Stomach (tissue), 19 donors: ENCODE results near the gene SNX21. TPM values are rescaled to one million over a fixed set of nuclear protein-coding genes. Genes with fewer than 3 reads are reported as not detected.
"Not testable (repeated sequence)": the region's sequence is repeated elsewhere in the genome, so short reads cannot be mapped to it uniquely, and the experiment has no call there.

Experiments
- DNase-seq, 2 donors: peaks; one replicate each; pipeline versions ENCODE4 v3.0.0 to v3.0.0-alpha.2; 2013 to 2019
- H3K27ac ChIP-seq, 5 donors: fragments of 200-600 bp in 4 of 5; sonication (generic) in 4 of 5; one replicate each; pipeline ENCODE4 v1.5.1; 2013 to 2019; ENCODE audit warnings: mild to moderate bottlenecking in 1 of 5, moderate library complexity in 1 of 5
- H3K27me3 ChIP-seq, 3 donors: fragments of 200-600 bp; sonication (generic); one replicate each; pipeline ENCODE4 v1.5.1; 2017 to 2019; ENCODE audit warnings: mixed run types in 1 of 3
- H3K36me3 ChIP-seq, 4 donors: fragments of 200-600 bp; sonication (generic); 1 replicate in 3 of 4; 2 replicates in 1 of 4; pipeline ENCODE4 v1.5.1; 2016 to 2019
- H3K4me1 ChIP-seq, 4 donors: fragments of 200-600 bp; sonication (generic); one replicate each; pipeline ENCODE4 v1.5.1; 2016 to 2019
- H3K4me3 ChIP-seq, 4 donors: fragments of 200-600 bp; sonication (generic) in 3 of 4; one replicate each; pipeline ENCODE4 v1.5.1; 2016 to 2019; ENCODE audit warnings: mild to moderate bottlenecking in 1 of 4
- H3K9me3 ChIP-seq, 4 donors: fragments of 200-600 bp; sonication (generic); one replicate each; pipeline ENCODE4 v1.5.1; 2016 to 2019
- CTCF ChIP-seq, 7 experiments: fragments of 450-650 bp in 4 of 7; fragments of 200-600 bp in 3 of 7; sonication (generic) in 3 of 7; IDR thresholded peaks; one replicate each; pipeline ENCODE4 v1.5.1; 2016 to 2019; ENCODE audit warnings: antibody characterized with exemption in 7 of 7, control low read depth in 2 of 7, mild to moderate bottlenecking in 1 of 7
- EP300 ChIP-seq: sonication (generic); formaldehyde crosslinking; IDR thresholded peaks from one replicate; pipeline ENCODE4 v1.6.1; 2017; ENCODE audit warnings: antibody characterized with exemption
- POLR2A ChIP-seq, 4 donors: fragments of 450-650 bp; IDR thresholded peaks; one replicate each; pipeline ENCODE4 v1.6.1; 2016; ENCODE audit warnings: antibody characterized with exemption in 4 of 4, control low read depth in 2 of 4, mild to moderate bottlenecking in 1 of 4, moderate library complexity in 1 of 4
- POLR2AphosphoS5 ChIP-seq, 3 donors: sonication (generic); formaldehyde crosslinking; IDR thresholded peaks; one replicate each; pipeline ENCODE4 v1.6.1; 2016; ENCODE audit warnings: antibody characterized with exemption in 3 of 3
- WGBS, 5 donors: extraction: QIAGEN DNeasy Blood & Tissue Kit in 3 of 5; methylation state at CpG; one replicate each; pipeline versions ENCODE4 v1.1.5 to v1.1.7; 2013 to 2018; 5-methylcytosine and 5-hydroxymethylcytosine counted together
- intact Hi-C: fragments of 100-400 bp; cut with DNase I; formaldehyde crosslinking; loops from one replicate; pipeline ENCODE4 v1.15.1; 2023; ENCODE audit warnings: low total_unique reads
- long read RNA-seq, 10 donors: transcript quantifications; one replicate each; lab custom pipeline, GENCODE V29; 2026
- polyA plus RNA-seq, 3 donors: library from polyadenylated mRNA; stranded (reverse); fragments of 200-250 nt; gene quantifications; one replicate each; pipeline ENCODE4 v1.2.3, GENCODE V29; 2013
- total RNA-seq, 5 donors: library from RNA; depleted of rRNA; stranded (reverse); fragments of >200 nt; gene quantifications; one replicate each; pipeline versions ENCODE4 v1.1.0 to v1.2.3, GENCODE V29; 2014 to 2016
- donor health status: healthy with polysubstance abuse.
- donor health status: Bipolar disorder and iron deficiency.
- donor health status: healthy.

Gene SNX21
- total RNA-seq (100 to 1,000 TPM in 1 of 5 donors, 10 to 100 TPM in 4; 20.4 to 120 (median 48.3) TPM), polyA plus RNA-seq (10 to 100 TPM; 15.2 to 23.5 (median 16.7) TPM)
- long read RNA-seq, donor 1 = 0 reads
- long read RNA-seq, donor 2, partial matches to known transcripts = 0 of 1 reads
- long read RNA-seq, donor 2, other reads (novel, unspliced or antisense) = 0 of 1 reads
- long read RNA-seq, donor 3, partial matches to known transcripts = 0 of 3 reads
- long read RNA-seq, donor 3, other reads (novel, unspliced or antisense) = 0 of 3 reads
- long read RNA-seq, donor 4 = 0 reads
- long read RNA-seq, donor 5, partial matches to known transcripts = 0 of 5 reads
- long read RNA-seq, donor 5, other reads (novel, unspliced or antisense) = 0 of 5 reads
- long read RNA-seq, donor 6, partial matches to known transcripts = 0 of 4 reads
- long read RNA-seq, donor 6, other reads (novel, unspliced or antisense) = 0 of 4 reads
- long read RNA-seq, donor 7, partial matches to known transcripts = 0 of 3 reads
- long read RNA-seq, donor 7, other reads (novel, unspliced or antisense) = 0 of 3 reads
- long read RNA-seq, donor 8, partial matches to known transcripts = 0 of 2 reads
- long read RNA-seq, donor 8, other reads (novel, unspliced or antisense) = 0 of 2 reads
- long read RNA-seq, donor 9, partial matches to known transcripts = 0 of 1 reads
- long read RNA-seq, donor 9, other reads (novel, unspliced or antisense) = 0 of 1 reads
- long read RNA-seq, donor 10 = 0 reads

- intact Hi-C loops = no loop called here
- peak; percentile 77 to 94 for DNase-seq
- H3K27ac ChIP-seq = peak within 1 kb of the TSS; percentile 87 to 97 (median 94)
- peaks cover 0 to 14% (median 2%) of the 10 kb centered on the region in 4 donors for H3K36me3 ChIP-seq
- peak within 1 kb of the TSS; percentile 61 to 81 (median 73) for H3K4me3 ChIP-seq
- 7 to 16% (median 9%) methylated on average over 15 to 35 of the region's 35 CpGs for WGBS, 5 donors
- TF ChIP-seq POLR2AphosphoS5 (IDR thresholded peaks at IDR 0.05) (peak in 2 of 3 donors; percentile 61 to 65), EP300 (peak; percentile 50), POLR2A (IDR thresholded peaks at IDR 0.05) (no peak)
- H3K27me3 ChIP-seq = no peaks in the 10 kb centered on the region
- no peaks in the 10 kb centered on the region for H3K9me3 ChIP-seq
- peaks cover 26 to 59% (median 43%) of the 10 kb centered on the region in 4 donors for H3K4me1 ChIP-seq
Observed at GRCh38 chr20:45833030-45833882, at the start of gene SNX21. Gene SNX21, plus strand, starts transcription at chr20:45833799. Its CDS starts 121 bp downstream, at chr20:45833920.

GRCh38 chr20:45788351-45788750 lies 45.2 kb upstream of the SNX21 start:
- Histone ChIP-seq H3K27ac (no peak overlapping the region), H3K9me3 (no peaks in the 10 kb centered on the region), H3K4me3 (no peak overlapping the region), H3K27me3 (no peaks in the 10 kb centered on the region), H3K36me3 (no peaks in the 10 kb centered on the region), H3K4me1 (peaks cover 22 to 38% (median 31%) of the 10 kb centered on the region in 4 donors)
- WGBS, 5 donors = 50 to 62% (median 56%) methylated on average over 3 of the region's 3 CpGs
- intact Hi-C loops = no loop called here
- DNase-seq = no peak
- TF ChIP-seq POLR2A (IDR thresholded peaks at IDR 0.05) (no peak), EP300 (no peak), POLR2AphosphoS5 (IDR thresholded peaks at IDR 0.05) (no peak)

GRCh38 chr20:45792317-45793118 lies 41.1 kb upstream of the SNX21 start:
- intact Hi-C loops = no loop called here
- H3K9me3 ChIP-seq = no peaks in the 10 kb centered on the region
- whole genome bisulfite sequencing, 5 donors = 9 to 19% (median 17%) methylated on average over 15 to 19 of the region's 19 CpGs
- peak in 1 of 2 donors; percentile 43 for DNase-seq
- peak overlapping the region; percentile 89 to 97 (median 95) for H3K27ac ChIP-seq
- H3K36me3 ChIP-seq = peaks cover 27 to 39% (median 37%) of the 10 kb centered on the region in 4 donors
- no peak for TF ChIP-seq CTCF (IDR thresholded peaks at IDR 0.05)
- TF ChIP-seq EP300 = no peak
- TF ChIP-seq POLR2AphosphoS5 (IDR thresholded peaks at IDR 0.05) = no peak
- TF ChIP-seq POLR2A (IDR thresholded peaks at IDR 0.05) = no peak
- no peaks in the 10 kb centered on the region for H3K27me3 ChIP-seq
- peak overlapping the region; percentile 74 to 94 (median 86) for H3K4me3 ChIP-seq
- peaks cover 7 to 31% (median 24%) of the 10 kb centered on the region in 4 donors for H3K4me1 ChIP-seq

GRCh38 chr20:45796337-45797065 lies 37.1 kb upstream of the SNX21 start:
- H3K27me3 ChIP-seq = no peaks in the 10 kb centered on the region
- H3K4me3 ChIP-seq = no peak overlapping the region
- no peak overlapping the region for H3K27ac ChIP-seq
- TF ChIP-seq POLR2A (IDR thresholded peaks at IDR 0.05) = no peak
- no peak for TF ChIP-seq POLR2AphosphoS5 (IDR thresholded peaks at IDR 0.05)
- TF ChIP-seq EP300 = no peak
- H3K36me3 ChIP-seq = peaks cover 31 to 53% (median 46%) of the 10 kb centered on the region in 4 donors
- WGBS, 5 donors = 91 to 97% (median 94%) methylated on average over 11 of the region's 11 CpGs
- intact Hi-C loops = no loop called here
- H3K9me3 ChIP-seq = no peaks in the 10 kb centered on the region
- H3K4me1 ChIP-seq = peaks cover 16 to 40% (median 29%) of the 10 kb centered on the region in 4 donors
- DNase-seq = no peak

GRCh38 chr20:45797510-45797909 lies 36.1 kb upstream of the SNX21 start:
- WGBS, 5 donors = no CpG with 5 or more reads among the region's 1 CpG
- H3K27me3 ChIP-seq, H3K9me3 ChIP-seq, DNase-seq, H3K27ac ChIP-seq, H3K4me3 ChIP-seq, intact Hi-C loops: not testable (repeated sequence)
- Histone ChIP-seq H3K36me3 (peaks cover 40 to 63% (median 56%) of the 10 kb centered on the region in 4 donors), H3K4me1 (peaks cover 15 to 34% (median 24%) of the 10 kb centered on the region in 4 donors)

GRCh38 chr20:45797955-45798354 lies 35.6 kb upstream of the SNX21 start:
- intact Hi-C loops, H3K4me3 ChIP-seq, H3K9me3 ChIP-seq, H3K27me3 ChIP-seq, DNase-seq: not testable (repeated sequence)
- Histone ChIP-seq H3K36me3 (peaks cover 45 to 68% (median 61%) of the 10 kb centered on the region in 4 donors), H3K4me1 (peaks cover 10 to 30% (median 20%) of the 10 kb centered on the region in 4 donors), H3K27ac (peak overlapping the region in 1 of 5 donors; percentile 54)
- WGBS, 5 donors = 80 to 100% (median 95%) methylated on average over 2 to 3 of the region's 3 CpGs
